Measurements from ENCODE around the gene CEP19.

The CEP19 gene

DNA sequence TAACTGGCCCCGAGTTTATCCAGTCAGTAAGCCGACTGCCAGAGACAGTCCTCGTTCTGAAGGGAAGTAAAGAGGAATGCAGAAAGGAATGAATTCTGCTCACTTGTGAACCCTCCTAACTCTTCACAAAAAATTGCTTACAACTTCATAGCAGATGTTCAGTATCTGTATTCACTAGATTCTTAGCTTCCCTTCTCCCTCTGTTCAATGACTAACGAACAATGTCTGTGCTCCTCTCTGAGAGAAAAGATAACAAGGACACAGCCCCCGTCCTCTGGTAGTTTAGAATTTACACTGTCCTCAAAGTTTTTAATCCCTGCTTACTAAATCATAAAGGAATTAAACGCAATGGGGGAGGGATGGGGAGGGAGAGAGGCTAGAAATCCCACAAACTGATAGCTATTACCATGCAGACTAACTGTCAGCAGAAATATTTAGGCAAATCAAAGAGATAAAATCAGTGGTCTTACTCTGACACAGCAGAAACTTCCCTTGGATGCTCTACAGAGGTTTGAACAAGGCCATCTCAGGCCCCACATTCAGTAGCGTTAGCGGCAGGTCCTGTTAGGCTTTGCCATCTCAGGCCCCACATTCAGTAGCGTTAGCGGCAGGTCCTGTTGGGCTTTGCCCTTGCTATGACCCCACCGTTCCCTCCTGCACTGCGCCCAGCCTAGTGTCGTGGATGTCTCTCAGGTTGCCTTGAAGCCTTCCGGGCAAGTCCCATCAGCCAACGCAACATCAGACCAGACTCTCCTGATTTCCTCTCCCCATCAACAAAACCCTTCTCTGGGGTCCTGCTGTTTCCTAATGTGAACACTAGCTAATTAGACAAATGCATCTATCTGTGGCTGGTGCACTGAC is 49.1 kb downstream of the CEP19 start:
- no peak for DNase-seq (ENCODE audit: low read depth)

DNA sequence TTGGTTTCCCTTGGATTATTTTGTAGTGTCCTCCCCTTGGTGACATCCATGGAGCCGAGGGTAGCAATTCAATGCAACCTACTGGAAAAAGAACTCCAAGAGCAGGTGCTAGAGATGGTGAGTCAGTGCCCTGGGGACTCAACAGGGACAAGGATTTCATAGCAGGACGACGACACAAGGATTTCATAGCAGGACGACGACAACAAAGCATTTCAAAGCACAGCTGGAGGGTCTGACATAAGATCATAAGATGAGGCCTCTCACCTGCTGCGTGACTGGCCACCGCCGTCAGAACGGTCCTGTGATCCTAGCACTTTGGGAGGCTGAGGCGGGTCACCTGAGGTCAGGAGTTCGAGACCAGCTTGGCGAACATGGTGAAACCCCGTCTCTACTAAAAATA is 50.0 kb downstream of the CEP19 start:
- no peak for DNase-seq (ENCODE audit: low read depth)

- no peak for DNase-seq (ENCODE audit: low read depth)
Observed at GRCh38 chr3:196661400-196661799, 50.6 kb downstream of the CEP19 start.

- no peak for DNase-seq (ENCODE audit: low read depth)
Observed at GRCh38 chr3:196660381-196661166, 51.5 kb downstream of the CEP19 start.

GRCh38 chr3:196659901-196660351 is 52.1 kb downstream of the CEP19 start:
- DNase-seq (ENCODE audit: low read depth): no peak
